A549 (cell line): ENCODE data around the gene SMIM20. TPM values are rescaled to one million over a fixed set of nuclear protein-coding genes. Genes with fewer than 3 reads are reported as not detected.
"Not testable (repeated sequence)": the region's sequence is repeated elsewhere in the genome, so short reads cannot be mapped to it uniquely, and the experiment has no call there.

Source experiments
- ATAC-seq, 2 experiments: fragments of 200-7000 bp in 1 of 2; fragments of >200 bp in 1 of 2; cut with Nextera tagmentation in 1 of 2; cut with Tn5 transposase in 1 of 2; 3 replicates each; pipeline versions ENCODE4 v1.8.0 to v1.9.1; 2018 to 2020; ENCODE audit warnings: mild to moderate bottlenecking in 1 of 2, moderate library complexity in 1 of 2
- CTCF ChIA-PET: fragments of 300-600 bp; sonication (Branson Sonifier 250); formaldehyde crosslinking; extraction: SDS; loops from one replicate; lab custom pipeline; 2021; ENCODE audit warnings: antibody characterized with exemption, inconsistent platforms; lab: Yijun Ruan, JAX
- POLR2A ChIA-PET: fragments of 350-600 bp; formaldehyde crosslinking; extraction: SDS; loops from one replicate; lab custom pipeline; 2021; ENCODE audit warnings: antibody characterized with exemption, inconsistent platforms; lab: Yijun Ruan, JAX
- DNase-seq, 2 experiments: peaks; one replicate each; pipeline versions ENCODE4 v3.0.0 to v3.0.0-alpha.2; 2011 to 2016; ENCODE audit warnings: low read depth in 1 of 2, low spot score in 1 of 2
- FAIRE-seq: peaks from 2 replicates; lab custom pipeline; 2011; peaks lifted over from hg19 to GRCh38; lab: Jason Lieb, UNC
- H3K27ac ChIP-seq, 2 experiments: fragments of >200 bp; sonication (Bioruptor Twin); formaldehyde crosslinking; 3 replicates each; pipeline ENCODE4 v1.5.1; 2016 to 2017
- H3K4me1 ChIP-seq: fragments of >200 bp; sonication (Bioruptor Twin); formaldehyde crosslinking; 3 replicates; pipeline ENCODE4 v1.6.1; 2016
- H3K4me2 ChIP-seq: fragments of >200 bp; sonication (Bioruptor Twin); formaldehyde crosslinking; 3 replicates; pipeline ENCODE4 v1.6.1; 2016
- H3K4me3 ChIP-seq: fragments of >200 bp; sonication (Bioruptor Twin); formaldehyde crosslinking; 3 replicates; pipeline ENCODE4 v1.5.1; 2016
- H3K9me3 ChIP-seq: fragments of >200 bp; sonication (Bioruptor Twin); formaldehyde crosslinking; 3 replicates; pipeline ENCODE4 v1.6.1; 2016
- BHLHE40 ChIP-seq: IDR thresholded peaks from 2 replicates; pipeline ENCODE4 v1.6.1; 2012; ENCODE audit warnings: low read depth, low read length, inconsistent platforms
- CHD4 ChIP-seq: fragments of 200-600 bp; sonication (generic); IDR thresholded peaks from 2 replicates; pipeline ENCODE4 v1.6.1; 2016; ENCODE audit warnings: antibody characterized with exemption, mild to moderate bottlenecking, borderline replicate concordance
- ESRRA ChIP-seq: fragments of 150-350 bp; IDR thresholded peaks from 2 replicates; pipeline ENCODE4 v1.6.1; 2014; ENCODE audit warnings: mild to moderate bottlenecking, low read length, borderline replicate concordance
- HEYL ChIP-seq: fragments of 250-450 bp; sonication (Bioruptor Pico); IDR thresholded peaks from 2 replicates; pipeline ENCODE4 v1.8.0; 2021; ENCODE audit warnings: mild to moderate bottlenecking, moderate library complexity
- HOXB5 ChIP-seq: fragments of 250-450 bp; sonication (Bioruptor Pico); IDR thresholded peaks from 2 replicates; pipeline ENCODE4 v1.5.0; 2020; ENCODE audit warnings: mild to moderate bottlenecking, moderate library complexity
- JUN ChIP-seq, 2 experiments: fragments of >200 bp; sonication (Bioruptor Twin); formaldehyde crosslinking; IDR thresholded peaks; 2 replicates in 1 of 2; 3 replicates in 1 of 2; pipeline ENCODE4 v1.6.1; 2016 to 2017
- MAFK ChIP-seq: fragments of 450-650 bp; IDR thresholded peaks from 2 replicates; pipeline ENCODE4 v1.6.1; 2014; ENCODE audit not compliant: partially characterized antibody
- NFE2L2 ChIP-seq: fragments of 150-350 bp; conservative IDR thresholded peaks from 2 replicates; pipeline ENCODE4 v1.6.1; 2014; ENCODE audit warnings: low read length
- NPAS2 ChIP-seq: fragments of 250-450 bp; sonication (Bioruptor Pico); IDR thresholded peaks from 2 replicates; pipeline ENCODE4 v1.8.0; 2022; ENCODE audit warnings: mild to moderate bottlenecking, moderate library complexity, borderline replicate concordance
- NR3C1 ChIP-seq: fragments of >200 bp; sonication (Bioruptor Twin); formaldehyde crosslinking; IDR thresholded peaks from 3 replicates; pipeline ENCODE4 v1.6.1; 2017
- RCOR1 ChIP-seq: fragments of 150-350 bp; IDR thresholded peaks from 2 replicates; pipeline ENCODE4 v1.6.1; 2014; ENCODE audit warnings: antibody characterized with exemption, low read length, low read depth
- SREBF2 ChIP-seq: fragments of 450-650 bp; IDR thresholded peaks from 2 replicates; pipeline ENCODE4 v1.6.1; 2014; ENCODE audit warnings: mild to moderate bottlenecking, moderate library complexity
- TFCP2L1 ChIP-seq: fragments of 250-450 bp; sonication (Bioruptor Pico); IDR thresholded peaks from 2 replicates; pipeline ENCODE4 v1.5.0; 2021; ENCODE audit warnings: mild to moderate bottlenecking
- ZC3H11A ChIP-seq: fragments of 450-650 bp; IDR thresholded peaks from 2 replicates; pipeline ENCODE4 v1.6.1; 2014; ENCODE audit warnings: antibody characterized with exemption, mild to moderate bottlenecking
- ZFP36 ChIP-seq: fragments of 450-650 bp; IDR thresholded peaks from 2 replicates; pipeline ENCODE4 v1.6.1; 2014; ENCODE audit warnings: borderline replicate concordance; ENCODE audit not compliant: partially characterized antibody
- WGBS: methylation state at CpG from one replicate; pipeline ENCODE4 v1.1.6; 2017; ENCODE audit errors: missing lambda C conversion rate; 5-methylcytosine and 5-hydroxymethylcytosine counted together
- polyA plus RNA-seq, 4 experiments: library from polyadenylated mRNA; depleted of rRNA in 3 of 4; stranded (reverse); fragments of >200 nt; fragmentation: RNase III in 1 of 4; extraction: RNeasy Plus Mini Kit Qiagen cat#74134 plus additional on column Dnase treatment in 1 of 4; gene quantifications; 2 replicates in 3 of 4; 3 replicates in 1 of 4; pipeline ENCODE4 v1.2.3, GENCODE V29; 2011 to 2017
- TF ChIP-seq, protein P1 (sequence below): fragments of >200 bp; sonication (Bioruptor Twin); formaldehyde crosslinking; IDR thresholded peaks from 3 replicates; pipeline ENCODE4 v1.5.1; 2016
- TF ChIP-seq, protein P2 (sequence below): IDR thresholded peaks from 2 replicates; pipeline ENCODE4 v1.6.1; 2012; ENCODE audit warnings: low read depth, borderline replicate concordance
- TF ChIP-seq, protein P3 (sequence below): fragments of 450-650 bp; IDR thresholded peaks from 2 replicates; pipeline ENCODE4 v1.6.1; 2014; ENCODE audit warnings: antibody characterized with exemption

Gene SMIM20
- polyA plus RNA-seq, 2 of the 4 experiments (the other 2 are of a cell fraction): 32.9 to 50.5 TPM

DNA sequence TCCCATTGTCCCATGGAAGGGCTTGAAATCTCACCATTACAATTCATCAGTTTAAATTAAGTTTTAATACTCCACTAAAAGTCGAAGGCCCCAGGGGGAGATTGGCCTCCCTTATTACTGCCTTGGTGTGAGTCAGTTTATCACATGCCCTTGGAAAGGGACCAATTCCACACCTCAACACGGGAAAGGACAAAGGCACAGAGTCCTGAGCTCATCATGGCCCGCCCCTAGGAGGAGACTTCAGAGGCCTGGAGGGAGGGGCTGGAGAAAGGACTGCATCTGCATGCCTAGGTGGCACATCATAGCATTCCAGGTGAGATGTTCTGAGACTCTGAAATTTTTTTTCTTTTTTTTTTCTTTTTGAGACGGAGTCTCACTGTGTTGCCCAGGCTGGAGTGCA, 48.4 kb upstream of the SMIM20 start (continued):
- TF ChIP-seq, protein P1, sequence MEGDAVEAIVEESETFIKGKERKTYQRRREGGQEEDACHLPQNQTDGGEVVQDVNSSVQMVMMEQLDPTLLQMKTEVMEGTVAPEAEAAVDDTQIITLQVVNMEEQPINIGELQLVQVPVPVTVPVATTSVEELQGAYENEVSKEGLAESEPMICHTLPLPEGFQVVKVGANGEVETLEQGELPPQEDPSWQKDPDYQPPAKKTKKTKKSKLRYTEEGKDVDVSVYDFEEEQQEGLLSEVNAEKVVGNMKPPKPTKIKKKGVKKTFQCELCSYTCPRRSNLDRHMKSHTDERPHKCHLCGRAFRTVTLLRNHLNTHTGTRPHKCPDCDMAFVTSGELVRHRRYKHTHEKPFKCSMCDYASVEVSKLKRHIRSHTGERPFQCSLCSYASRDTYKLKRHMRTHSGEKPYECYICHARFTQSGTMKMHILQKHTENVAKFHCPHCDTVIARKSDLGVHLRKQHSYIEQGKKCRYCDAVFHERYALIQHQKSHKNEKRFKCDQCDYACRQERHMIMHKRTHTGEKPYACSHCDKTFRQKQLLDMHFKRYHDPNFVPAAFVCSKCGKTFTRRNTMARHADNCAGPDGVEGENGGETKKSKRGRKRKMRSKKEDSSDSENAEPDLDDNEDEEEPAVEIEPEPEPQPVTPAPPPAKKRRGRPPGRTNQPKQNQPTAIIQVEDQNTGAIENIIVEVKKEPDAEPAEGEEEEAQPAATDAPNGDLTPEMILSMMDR: no peak
- TF ChIP-seq NFE2L2 (no peak), JUN (IDR thresholded peaks at IDR 0.05) (no peak)

DNA sequence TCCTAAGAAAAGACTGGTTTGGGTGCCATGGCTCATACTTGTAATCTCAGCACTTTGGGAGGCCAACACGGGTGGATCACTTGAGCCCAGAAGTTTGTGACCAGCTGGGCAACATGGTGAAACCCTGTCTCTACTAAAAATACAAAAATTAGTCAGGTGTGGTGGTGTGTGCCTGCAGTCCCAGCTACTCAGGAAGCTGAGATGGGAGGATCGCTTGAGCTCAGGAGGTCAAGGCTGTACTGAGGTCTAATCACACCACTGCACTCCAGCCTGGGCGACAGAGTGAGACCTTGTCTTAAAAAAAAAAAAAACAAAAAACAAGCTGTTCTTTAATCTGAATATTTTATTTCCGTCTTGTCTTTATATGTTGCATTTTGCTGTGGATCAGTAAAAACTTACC, 47.6 kb upstream of the SMIM20 start:
- POLR2A ChIA-PET, FAIRE-seq: not testable (repeated sequence)

DNA sequence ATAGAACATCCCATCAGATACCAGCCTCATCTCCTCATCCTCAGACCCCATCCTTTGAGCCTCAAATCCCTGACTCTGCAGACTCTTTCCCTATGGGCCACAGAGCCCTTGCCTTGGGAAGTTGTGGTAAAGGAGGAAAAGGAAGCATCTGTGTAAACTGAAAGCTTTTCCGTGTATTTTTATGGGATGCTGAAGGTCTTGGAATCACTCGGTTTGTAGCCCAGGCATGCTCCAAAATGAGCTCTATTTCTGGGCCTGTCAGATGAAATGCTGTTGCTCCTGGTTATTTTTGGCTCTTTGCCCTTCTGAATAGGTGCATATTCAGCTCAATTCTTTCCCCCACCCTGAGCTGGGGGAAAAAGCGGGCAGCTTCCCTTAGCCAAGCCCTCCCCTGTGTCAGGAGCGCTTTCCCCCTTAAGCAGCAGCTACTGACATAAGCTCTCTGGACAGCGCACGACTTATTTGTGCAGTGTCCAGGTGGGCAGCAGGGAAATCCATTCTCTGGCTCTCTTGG, 46.2 kb upstream of the SMIM20 start:
- no peak for DNase-seq
- H3K27ac ChIP-seq: no peak overlapping the region
- CTCF ChIA-PET: no interaction called here
- no peaks in the 10 kb centered on the region for H3K9me3 ChIP-seq
- no peak overlapping the region for H3K4me2 ChIP-seq
- TF ChIP-seq NPAS2 (CRISPR knock-in tag) (no peak), HEYL (no peak), SREBF2 (no peak), BHLHE40 (no peak), HOXB5 (no peak), RCOR1 (no peak), MAFK (no peak), ZC3H11A (no peak), CHD4 (no peak)
- TF ChIP-seq, protein P2, sequence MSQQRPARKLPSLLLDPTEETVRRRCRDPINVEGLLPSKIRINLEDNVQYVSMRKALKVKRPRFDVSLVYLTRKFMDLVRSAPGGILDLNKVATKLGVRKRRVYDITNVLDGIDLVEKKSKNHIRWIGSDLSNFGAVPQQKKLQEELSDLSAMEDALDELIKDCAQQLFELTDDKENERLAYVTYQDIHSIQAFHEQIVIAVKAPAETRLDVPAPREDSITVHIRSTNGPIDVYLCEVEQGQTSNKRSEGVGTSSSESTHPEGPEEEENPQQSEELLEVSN: no peak
- TF ChIP-seq, all 56 proteins: peak for 0
- H3K4me3 ChIP-seq: no peak overlapping the region
- 83% methylated on average over 5 of the region's 6 CpGs for WGBS
- POLR2A ChIA-PET: no interaction called here
- no peak for FAIRE-seq
- ATAC-seq: no peak
- peaks cover 12% of the 10 kb centered on the region for H3K4me1 ChIP-seq

More for the DNA sequence above, 47.6 kb upstream of the SMIM20 start:
- DNase-seq, ATAC-seq, H3K27ac ChIP-seq, H3K9me3 ChIP-seq, H3K4me2 ChIP-seq, H3K4me3 ChIP-seq, CTCF ChIA-PET: not testable (repeated sequence)
- H3K4me1 ChIP-seq: peaks cover 14% of the 10 kb centered on the region
- WGBS: 89% methylated on average over 4 of the region's 4 CpGs

DNA sequence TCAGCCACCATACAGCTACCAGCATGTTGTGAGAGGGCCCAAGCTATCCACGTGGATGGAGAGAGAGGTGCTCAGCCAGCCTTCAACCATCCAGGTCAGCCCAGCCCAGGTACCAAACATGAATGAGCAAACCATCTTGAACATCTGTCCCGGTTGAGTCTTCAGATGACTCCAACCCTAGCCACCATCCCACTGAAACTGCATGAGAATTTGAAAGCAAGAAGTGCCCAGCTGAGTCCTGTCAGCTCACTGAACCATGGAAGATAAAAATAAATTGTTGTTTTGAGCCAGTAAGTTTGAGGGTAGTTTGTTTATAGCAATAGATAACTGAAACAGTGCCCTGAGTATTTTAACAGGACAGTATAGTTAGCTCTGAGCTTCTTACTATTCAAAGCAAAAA, 43.9 kb upstream of the SMIM20 start:
- ChIA-PET POLR2A (no interaction called here), CTCF (no interaction called here)
- FAIRE-seq: no peak
- no peak for ATAC-seq
- WGBS: 78% methylated on average over 1 of the region's 2 CpGs
- Histone ChIP-seq H3K9me3 (no peaks in the 10 kb centered on the region), H3K27ac (no peak overlapping the region), H3K4me2 (no peak overlapping the region), H3K4me3 (no peak overlapping the region), H3K4me1 (peaks cover 8% of the 10 kb centered on the region)
- DNase-seq: no peak
- TF ChIP-seq, protein P3, sequence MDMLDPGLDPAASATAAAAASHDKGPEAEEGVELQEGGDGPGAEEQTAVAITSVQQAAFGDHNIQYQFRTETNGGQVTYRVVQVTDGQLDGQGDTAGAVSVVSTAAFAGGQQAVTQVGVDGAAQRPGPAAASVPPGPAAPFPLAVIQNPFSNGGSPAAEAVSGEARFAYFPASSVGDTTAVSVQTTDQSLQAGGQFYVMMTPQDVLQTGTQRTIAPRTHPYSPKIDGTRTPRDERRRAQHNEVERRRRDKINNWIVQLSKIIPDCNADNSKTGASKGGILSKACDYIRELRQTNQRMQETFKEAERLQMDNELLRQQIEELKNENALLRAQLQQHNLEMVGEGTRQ: no peak
- TF ChIP-seq CHD4 (no peak), BHLHE40 (no peak), ESRRA (no peak), ZFP36 (no peak), TFCP2L1 (CRISPR knock-in tag) (no peak), NR3C1 (no peak)
